ENCODE data around the gene PAK4. TPM values are rescaled to one million over a fixed set of nuclear protein-coding genes. Genes with fewer than 3 reads are reported as not detected.

PAK4 gene
- total and polyA plus RNA-seq, 8 donors: 4.2 to 80.4 (median 24.4) TPM

DNA sequence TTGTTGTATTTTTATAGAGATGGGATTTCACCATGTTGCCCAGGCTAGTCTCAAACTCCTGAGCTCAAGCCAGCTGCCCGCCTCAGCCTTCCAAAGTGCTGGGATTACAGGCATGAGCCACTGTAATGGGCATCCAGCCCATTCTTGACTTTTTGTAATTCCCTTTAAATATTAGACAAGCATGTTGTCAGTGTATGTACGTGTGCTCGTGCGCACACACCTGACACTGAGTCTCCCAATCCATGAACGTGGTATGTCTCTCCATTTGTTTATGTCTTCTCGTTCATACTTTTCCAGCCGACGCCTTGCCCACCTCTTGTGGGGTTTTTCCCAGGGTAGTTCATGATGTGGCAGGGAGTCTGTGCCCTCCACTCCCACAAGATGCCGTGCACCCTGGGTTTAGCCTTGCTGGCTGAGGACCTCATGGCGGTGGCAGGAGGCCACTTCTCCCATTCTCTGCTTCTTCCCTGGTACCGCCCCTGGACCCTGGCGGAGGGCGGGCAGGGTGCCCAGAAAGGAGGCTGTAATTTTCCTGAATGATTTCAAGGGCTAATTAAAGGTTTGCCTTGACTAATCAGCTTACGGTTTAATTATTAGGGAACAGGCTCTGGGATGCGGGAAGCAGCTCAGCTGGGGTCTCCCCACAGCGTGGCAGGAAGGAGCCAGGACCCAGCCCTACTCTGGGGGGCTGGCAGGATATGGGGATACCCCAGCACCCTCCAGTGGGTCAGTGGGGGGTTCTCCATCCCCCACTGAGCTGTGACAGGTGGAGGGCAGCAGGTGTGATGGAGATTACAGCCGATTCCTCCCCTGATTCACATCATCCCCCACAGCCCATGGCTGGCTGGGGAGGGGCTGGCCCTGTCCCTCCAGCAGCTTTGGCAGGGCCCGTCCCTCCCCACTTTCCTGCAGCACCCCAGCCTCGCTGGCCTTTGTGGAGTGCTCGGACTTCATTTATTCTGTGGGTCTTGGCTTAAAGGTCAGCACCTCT is 12.9 kb downstream of the PAK4 start:
- Histone ChIP-seq H3K27me3 (no peaks in the 10 kb centered on the region), H3K4me3 (no peak overlapping the region), H3K4me1 (peaks cover 48 to 80% (median 67%) of the 10 kb centered on the region in 4 donors), H3K27ac (peak overlapping the region in 2 of 5 donors; percentile 2 to 20), H3K9me3 (no peaks in the 10 kb centered on the region), H3K36me3 (no peaks in the 10 kb centered on the region)
- WGBS, 5 donors: 67 to 82% (median 69%) methylated on average over 20 of the region's 20 CpGs
- intact Hi-C loops (cut with DNase I; ENCODE audit: low total_unique reads): no loop called here
- DNase-seq: no peak
- TF ChIP-seq EP300 (IDR thresholded peaks at IDR 0.05): no peak
- TF ChIP-seq POLR2AphosphoS5 (IDR thresholded peaks at IDR 0.05): no peak
- TF ChIP-seq, protein P1, sequence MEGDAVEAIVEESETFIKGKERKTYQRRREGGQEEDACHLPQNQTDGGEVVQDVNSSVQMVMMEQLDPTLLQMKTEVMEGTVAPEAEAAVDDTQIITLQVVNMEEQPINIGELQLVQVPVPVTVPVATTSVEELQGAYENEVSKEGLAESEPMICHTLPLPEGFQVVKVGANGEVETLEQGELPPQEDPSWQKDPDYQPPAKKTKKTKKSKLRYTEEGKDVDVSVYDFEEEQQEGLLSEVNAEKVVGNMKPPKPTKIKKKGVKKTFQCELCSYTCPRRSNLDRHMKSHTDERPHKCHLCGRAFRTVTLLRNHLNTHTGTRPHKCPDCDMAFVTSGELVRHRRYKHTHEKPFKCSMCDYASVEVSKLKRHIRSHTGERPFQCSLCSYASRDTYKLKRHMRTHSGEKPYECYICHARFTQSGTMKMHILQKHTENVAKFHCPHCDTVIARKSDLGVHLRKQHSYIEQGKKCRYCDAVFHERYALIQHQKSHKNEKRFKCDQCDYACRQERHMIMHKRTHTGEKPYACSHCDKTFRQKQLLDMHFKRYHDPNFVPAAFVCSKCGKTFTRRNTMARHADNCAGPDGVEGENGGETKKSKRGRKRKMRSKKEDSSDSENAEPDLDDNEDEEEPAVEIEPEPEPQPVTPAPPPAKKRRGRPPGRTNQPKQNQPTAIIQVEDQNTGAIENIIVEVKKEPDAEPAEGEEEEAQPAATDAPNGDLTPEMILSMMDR (IDR thresholded peaks at IDR 0.05): no peak
- no peak for TF ChIP-seq POLR2A (IDR thresholded peaks at IDR 0.05)

DNA sequence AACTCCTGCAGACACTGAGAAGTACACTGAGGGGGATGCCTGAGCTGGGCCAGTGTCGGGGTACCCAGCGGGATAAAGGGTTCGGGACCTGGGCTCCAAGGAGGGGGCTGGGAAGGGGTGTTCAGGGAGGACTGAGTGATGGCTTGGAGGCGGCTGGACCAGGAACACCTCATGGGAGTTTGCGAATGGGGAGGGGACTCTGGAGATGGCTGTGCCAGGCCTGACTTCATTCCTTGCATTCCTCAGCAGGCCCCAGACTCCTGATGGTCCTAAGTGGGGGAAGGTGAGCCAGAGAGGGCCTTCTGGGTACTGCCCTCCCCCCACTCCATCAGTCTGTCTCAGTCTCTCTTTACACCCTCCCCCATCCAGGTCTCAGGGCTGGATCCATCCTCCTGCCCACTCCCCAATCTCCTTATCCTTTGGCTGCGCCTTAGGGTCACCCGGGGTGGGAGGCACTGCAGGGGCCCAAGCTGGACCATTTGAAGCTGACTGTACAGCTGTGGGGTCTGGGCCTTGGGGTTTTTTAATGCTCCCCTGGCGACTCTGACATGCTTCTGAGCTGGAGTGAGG is 13.8 kb downstream of the PAK4 start:
- DNase-seq: no peak
- H3K9me3 ChIP-seq: no peaks in the 10 kb centered on the region
- H3K4me3 ChIP-seq: no peak overlapping the region
- H3K27me3 ChIP-seq: no peaks in the 10 kb centered on the region
- WGBS, 5 donors: 56 to 68% (median 64%) methylated on average over 7 to 8 of the region's 8 CpGs
- H3K27ac ChIP-seq: peak overlapping the region in 2 of 5 donors; percentile 2 to 42
- intact Hi-C loops (cut with DNase I; ENCODE audit: low total_unique reads): no loop called here
- no peak for TF ChIP-seq POLR2AphosphoS5 (IDR thresholded peaks at IDR 0.05)
- TF ChIP-seq POLR2A (IDR thresholded peaks at IDR 0.05): no peak
- TF ChIP-seq, protein P1 (IDR thresholded peaks at IDR 0.05): no peak
- TF ChIP-seq EP300 (IDR thresholded peaks at IDR 0.05): no peak
- H3K36me3 ChIP-seq: no peaks in the 10 kb centered on the region
- peaks cover 47 to 80% (median 66%) of the 10 kb centered on the region in 4 donors for H3K4me1 ChIP-seq

DNA sequence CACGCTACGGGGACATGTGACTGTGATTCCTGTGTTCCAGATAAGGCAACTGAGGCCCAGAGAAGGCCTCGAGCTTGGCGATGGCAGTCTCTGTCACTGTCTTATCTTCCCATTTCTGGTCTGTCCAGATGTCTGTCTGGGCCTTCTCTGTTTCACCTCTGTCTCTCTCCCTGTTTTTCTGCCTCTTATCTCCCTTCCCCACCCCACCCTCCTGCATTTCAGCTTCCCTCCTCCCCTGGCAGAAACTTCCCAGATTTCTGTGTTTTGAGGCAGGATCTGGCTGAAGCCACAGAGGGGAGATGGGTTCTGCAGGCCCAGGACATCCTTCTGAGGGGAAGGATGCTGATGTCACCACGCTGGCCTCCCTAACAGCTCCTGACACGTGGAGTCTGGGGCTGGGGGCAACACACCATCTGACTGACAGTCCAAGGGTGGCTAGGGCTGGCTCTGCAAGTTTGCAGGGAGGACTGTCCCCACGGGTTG is 14.4 kb downstream of the PAK4 start:
- H3K4me3 ChIP-seq: no peak overlapping the region
- no peak for DNase-seq
- peaks cover 53 to 86% (median 72%) of the 10 kb centered on the region in 4 donors for H3K4me1 ChIP-seq
- TF ChIP-seq, protein P1 (IDR thresholded peaks at IDR 0.05): no peak
- no peak for TF ChIP-seq EP300 (IDR thresholded peaks at IDR 0.05)
- no peak for TF ChIP-seq POLR2AphosphoS5 (IDR thresholded peaks at IDR 0.05)
- TF ChIP-seq POLR2A (IDR thresholded peaks at IDR 0.05): no peak
- no peaks in the 10 kb centered on the region for H3K36me3 ChIP-seq
- H3K27me3 ChIP-seq: no peaks in the 10 kb centered on the region
- H3K9me3 ChIP-seq: no peaks in the 10 kb centered on the region
- H3K27ac ChIP-seq: peak overlapping the region in 1 of 5 donors; percentile 42
- intact Hi-C loops (cut with DNase I; ENCODE audit: low total_unique reads): no loop called here
- WGBS, 5 donors: 23 to 42% (median 33%) methylated on average over 6 to 7 of the region's 7 CpGs

DNA sequence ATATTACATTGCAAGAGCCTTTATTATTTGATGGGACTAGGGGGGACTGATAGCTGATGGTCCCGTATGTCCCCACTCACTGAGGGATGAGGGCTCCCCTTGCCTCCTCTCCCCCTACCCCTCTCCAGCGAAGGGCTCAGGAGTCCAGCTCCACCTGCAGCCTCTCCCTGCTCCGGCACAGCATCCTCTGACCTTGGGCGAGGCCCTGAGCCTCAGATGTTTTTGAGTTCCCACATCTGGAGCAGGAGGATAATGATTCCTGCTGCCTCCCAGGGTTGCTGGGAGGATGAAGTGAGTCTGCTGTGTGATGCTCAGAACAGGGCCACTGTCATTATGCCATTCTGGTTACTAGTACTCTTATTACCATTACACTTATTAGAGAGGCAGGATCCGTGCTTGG is 15.0 kb downstream of the PAK4 start:
- peaks cover 59 to 89% (median 77%) of the 10 kb centered on the region in 4 donors for H3K4me1 ChIP-seq
- no peak for DNase-seq
- WGBS, 5 donors: 61 to 91% (median 75%) methylated on average over 4 to 5 of the region's 5 CpGs
- peak overlapping the region in 1 of 5 donors; percentile 42 for H3K27ac ChIP-seq
- no peaks in the 10 kb centered on the region for H3K9me3 ChIP-seq
- no peaks in the 10 kb centered on the region for H3K36me3 ChIP-seq
- intact Hi-C loops (cut with DNase I; ENCODE audit: low total_unique reads): no loop called here
- H3K4me3 ChIP-seq: no peak overlapping the region
- no peaks in the 10 kb centered on the region for H3K27me3 ChIP-seq
- TF ChIP-seq, protein P1 (IDR thresholded peaks at IDR 0.05): no peak
- no peak for TF ChIP-seq EP300 (IDR thresholded peaks at IDR 0.05)
- TF ChIP-seq POLR2AphosphoS5 (IDR thresholded peaks at IDR 0.05): no peak
- TF ChIP-seq POLR2A (IDR thresholded peaks at IDR 0.05): no peak
